ENCODE results near the gene CDCA4. TPM values are rescaled to one million over a fixed set of nuclear protein-coding genes. Genes with fewer than 3 reads are reported as not detected.

CDCA4 gene
- polyA plus RNA-seq, 2 of the 4 experiments (the other 2 are of a cell fraction), result 24.2 to 26.9 TPM

DNA sequence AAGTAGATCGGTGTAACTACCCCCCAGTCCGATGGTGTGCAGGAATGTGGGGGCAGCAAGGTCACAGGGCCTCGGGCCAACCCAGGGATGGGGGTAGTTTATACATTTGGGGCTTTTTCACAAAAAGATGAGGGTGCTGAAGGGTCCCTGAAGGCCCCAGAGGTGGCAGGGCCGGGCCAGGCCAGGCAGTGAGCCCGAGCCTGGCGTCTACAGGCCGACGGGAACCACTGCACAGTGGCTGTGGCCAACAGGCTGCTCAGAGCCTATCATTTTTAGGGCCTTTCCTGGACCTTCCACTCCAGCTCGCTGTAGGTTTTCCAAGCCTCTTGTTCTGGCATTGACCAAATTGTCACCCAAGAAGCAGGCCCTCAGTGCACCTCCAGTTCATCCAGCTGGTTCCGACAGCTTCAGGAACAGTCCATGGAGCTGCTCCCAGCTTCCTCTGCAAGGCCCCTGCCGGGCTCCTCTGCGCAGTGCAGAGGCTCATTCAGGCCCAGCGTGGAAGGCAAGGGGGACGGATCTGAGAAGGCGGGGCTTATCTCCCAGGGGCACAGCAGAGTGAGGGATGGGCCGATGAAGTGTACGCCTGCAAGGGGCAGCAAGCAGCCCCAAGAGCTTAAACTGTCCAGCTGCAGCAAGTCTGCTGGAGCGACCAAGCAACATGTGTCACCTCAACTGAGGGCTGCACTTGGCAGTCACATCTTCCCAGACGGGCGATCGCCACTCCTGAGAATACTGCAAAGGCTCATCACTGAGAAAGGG, 13.9 kb downstream of the CDCA4 start:
- POLR2A ChIA-PET, result no interaction called here
- TF ChIP-seq FOXS1 (CRISPR knock-in tag; IDR thresholded peaks at IDR 0.05) (no peak), JUNB (IDR thresholded peaks at IDR 0.05) (no peak), MYC (IDR thresholded peaks at IDR 0.05; ENCODE audit: borderline replicate concordance, low read length) (no peak)
- H3K4me3 ChIP-seq, result no peak overlapping the region
- no peak overlapping the region for H3K4me2 ChIP-seq
- 91% methylated on average over 21 of the region's 21 CpGs for WGBS (ENCODE audit: missing lambda C conversion rate)
- no peak for DNase-seq (ENCODE audit: low read depth in 1 of 2, low spot score in 1 of 2)
- CTCF ChIA-PET, result interaction anchor here (1.3 to 8.8 kb wide), 5 partner anchors 9 to 67 kb away, joined by 4 to 70 read pairs (median 5); no protein-coding TSS in a partner anchor
- no peak for FAIRE-seq
- H3K9me3 ChIP-seq, result no peaks in the 10 kb centered on the region
- H3K27ac ChIP-seq, result no peak overlapping the region
- ATAC-seq, result peak in 1 of 2 experiments; percentile 27; a peak in 2 of 6 replicates
- H3K4me1 ChIP-seq, result peaks cover 1% of the 10 kb centered on the region; the same call in 1 of the 3 replicates

DNA sequence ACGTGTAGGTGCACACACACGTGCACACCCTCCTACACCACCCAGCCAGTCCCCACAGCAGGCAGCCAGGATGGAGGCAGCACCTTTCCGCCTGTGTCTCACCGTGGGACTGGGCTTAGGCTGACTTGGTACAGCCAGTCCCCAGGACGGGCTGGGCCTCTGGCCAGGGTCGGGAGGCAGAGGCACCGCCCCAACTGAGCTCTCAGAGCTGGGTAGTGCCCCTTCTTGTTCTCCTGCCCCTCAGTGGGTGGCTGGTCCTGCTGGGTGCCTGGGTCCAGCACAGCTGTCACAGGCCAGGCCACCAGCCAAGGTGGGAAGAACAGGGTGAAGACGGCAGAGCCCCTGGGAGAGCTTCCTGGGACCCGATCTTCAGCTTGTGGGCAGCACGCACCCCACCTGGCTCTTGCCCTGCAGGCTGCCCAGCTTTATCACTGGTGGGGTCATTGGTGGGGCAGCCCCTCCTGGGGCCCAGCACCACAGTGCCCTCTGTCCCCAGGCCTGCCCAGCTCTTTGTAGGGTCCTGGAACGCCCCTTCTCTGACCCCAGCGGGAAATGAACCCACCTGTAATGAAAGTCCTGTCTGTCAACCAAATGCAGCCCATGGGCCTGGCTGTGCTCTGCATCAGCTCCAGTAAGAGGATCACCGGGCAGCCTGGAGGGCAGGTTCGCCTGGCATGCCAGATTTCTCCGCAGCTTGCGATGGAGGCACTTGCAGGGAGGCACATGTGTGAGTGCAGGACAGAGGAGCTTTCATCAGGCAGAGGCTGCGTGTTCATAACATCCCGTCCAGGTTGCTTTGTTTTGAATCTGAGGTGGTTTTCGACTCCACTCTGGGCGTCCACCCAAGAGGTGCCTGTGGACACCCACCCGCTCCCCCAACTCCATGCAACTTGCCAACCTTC, 14.7 kb downstream of the CDCA4 start:
- Histone ChIP-seq H3K27ac (no peak overlapping the region), H3K4me3 (no peak overlapping the region), H3K9me3 (no peaks in the 10 kb centered on the region), H3K4me2 (no peak overlapping the region), H3K4me1 (no peaks in the 10 kb centered on the region)
- POLR2A ChIA-PET, result interaction anchor here (0.6 to 1.4 kb wide), 2 partner anchors 15 to 32 kb away, joined by 3 to 4 read pairs; partner anchors contain the start of gene CDCA4
- TF ChIP-seq JUN (IDR thresholded peaks at IDR 0.05) (0 out of 5 replicates have a peak, but pooled peaks of 1 of the 2 experiments have one; percentile 13), POLR2AphosphoS2 (conservative IDR thresholded peaks at IDR 0.05; ENCODE audit: low read length) (peak; percentile 18; the same call in 1 of the 2 replicates)
- TF ChIP-seq, protein P1, sequence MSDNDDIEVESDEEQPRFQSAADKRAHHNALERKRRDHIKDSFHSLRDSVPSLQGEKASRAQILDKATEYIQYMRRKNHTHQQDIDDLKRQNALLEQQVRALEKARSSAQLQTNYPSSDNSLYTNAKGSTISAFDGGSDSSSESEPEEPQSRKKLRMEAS (IDR thresholded peaks at IDR 0.05), result no peak
- DNase-seq (ENCODE audit: low read depth in 1 of 2, low spot score in 1 of 2) (no peak), ATAC-seq (peak; percentile 47 to 51), FAIRE-seq (no peak)
- CTCF ChIA-PET, result interaction anchor here (1.0 to 8.8 kb wide), 9 partner anchors 6 to 238 kb away, joined by 3 to 70 read pairs (median 5); no protein-coding TSS in a partner anchor
- 88% methylated on average over 16 of the region's 21 CpGs for WGBS (ENCODE audit: missing lambda C conversion rate)

GRCh38 chr14:105005329-105005928, 15.5 kb downstream of the CDCA4 start:
- 91% methylated on average over 20 of the region's 20 CpGs for WGBS (ENCODE audit: missing lambda C conversion rate)
- H3K4me1 ChIP-seq, result no peaks in the 10 kb centered on the region
- ATAC-seq (peak; percentile 26 to 45; a peak in 5 of 6 replicates), FAIRE-seq (no peak), DNase-seq (ENCODE audit: low read depth in 1 of 2, low spot score in 1 of 2) (no peak)
- H3K4me2 ChIP-seq, result no peak overlapping the region
- H3K4me3 ChIP-seq, result no peak overlapping the region
- CTCF ChIA-PET, result interaction anchor here (0.7 to 8.8 kb wide), 13 partner anchors 7 to 237 kb away, joined by 3 to 70 read pairs (median 5); no protein-coding TSS in a partner anchor
- H3K27ac ChIP-seq, result peak overlapping the region in 1 of 2 experiments; percentile 15; a peak in 1 of 6 replicates
- H3K9me3 ChIP-seq, result no peaks in the 10 kb centered on the region
- POLR2A ChIA-PET, result interaction anchor here (0.6 to 1.4 kb wide), 2 partner anchors 16 to 31 kb away, joined by 3 to 4 read pairs; partner anchors contain the start of gene CDCA4
- TF ChIP-seq TP53 (CRISPR knock-in tag; IDR thresholded peaks at IDR 0.05) (no peak), CBX8 (IDR thresholded peaks at IDR 0.05) (no peak), EHMT2 (IDR thresholded peaks at IDR 0.05; ENCODE audit: low read depth) (no peak), ZNF302 (CRISPR knock-in tag; IDR thresholded peaks at IDR 0.05) (no peak), FOXS1 (CRISPR knock-in tag; IDR thresholded peaks at IDR 0.05) (no peak), ZFP36 (IDR thresholded peaks at IDR 0.05; ENCODE audit: borderline replicate concordance, partially characterized antibody) (no peak), ZC3H11A (IDR thresholded peaks at IDR 0.05) (no peak), RNF2 (IDR thresholded peaks at IDR 0.05; ENCODE audit: borderline replicate concordance, low read depth) (no peak), ATOH8 (CRISPR knock-in tag; IDR thresholded peaks at IDR 0.05; ENCODE audit: low read depth) (no peak), CBX2 (IDR thresholded peaks at IDR 0.05; ENCODE audit: borderline replicate concordance, low read depth) (no peak), NPAS2 (CRISPR knock-in tag; IDR thresholded peaks at IDR 0.05; ENCODE audit: borderline replicate concordance) (no peak), MAZ (IDR thresholded peaks at IDR 0.05; ENCODE audit: borderline replicate concordance, low read depth, low read length) (no peak), POLR2A (IDR thresholded peaks at IDR 0.05; ENCODE audit: low read length) (no peak), TFCP2L1 (CRISPR knock-in tag; IDR thresholded peaks at IDR 0.05) (no peak)
- TF ChIP-seq, protein P2, sequence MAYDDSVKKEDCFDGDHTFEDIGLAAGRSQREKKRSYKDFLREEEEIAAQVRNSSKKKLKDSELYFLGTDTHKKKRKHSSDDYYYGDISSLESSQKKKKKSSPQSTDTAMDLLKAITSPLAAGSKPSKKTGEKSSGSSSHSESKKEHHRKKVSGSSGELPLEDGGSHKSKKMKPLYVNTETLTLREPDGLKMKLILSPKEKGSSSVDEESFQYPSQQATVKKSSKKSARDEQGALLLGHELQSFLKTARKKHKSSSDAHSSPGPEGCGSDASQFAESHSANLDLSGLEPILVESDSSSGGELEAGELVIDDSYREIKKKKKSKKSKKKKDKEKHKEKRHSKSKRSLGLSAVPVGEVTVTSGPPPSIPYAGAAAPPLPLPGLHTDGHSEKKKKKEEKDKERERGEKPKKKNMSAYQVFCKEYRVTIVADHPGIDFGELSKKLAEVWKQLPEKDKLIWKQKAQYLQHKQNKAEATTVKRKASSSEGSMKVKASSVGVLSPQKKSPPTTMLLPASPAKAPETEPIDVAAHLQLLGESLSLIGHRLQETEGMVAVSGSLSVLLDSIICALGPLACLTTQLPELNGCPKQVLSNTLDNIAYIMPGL (CRISPR knock-in tag; IDR thresholded peaks at IDR 0.05; ENCODE audit: borderline replicate concordance), result no peak
- TF ChIP-seq, protein P1 (IDR thresholded peaks at IDR 0.05), result no peak

All from A549 (cell line).